ENCODE data around the gene HDLBP. TPM values are rescaled to one million over a fixed set of nuclear protein-coding genes. Genes with fewer than 3 reads are reported as not detected.

Gene HDLBP
- polyA plus RNA-seq, 1 experiment: 707 TPM

DNA sequence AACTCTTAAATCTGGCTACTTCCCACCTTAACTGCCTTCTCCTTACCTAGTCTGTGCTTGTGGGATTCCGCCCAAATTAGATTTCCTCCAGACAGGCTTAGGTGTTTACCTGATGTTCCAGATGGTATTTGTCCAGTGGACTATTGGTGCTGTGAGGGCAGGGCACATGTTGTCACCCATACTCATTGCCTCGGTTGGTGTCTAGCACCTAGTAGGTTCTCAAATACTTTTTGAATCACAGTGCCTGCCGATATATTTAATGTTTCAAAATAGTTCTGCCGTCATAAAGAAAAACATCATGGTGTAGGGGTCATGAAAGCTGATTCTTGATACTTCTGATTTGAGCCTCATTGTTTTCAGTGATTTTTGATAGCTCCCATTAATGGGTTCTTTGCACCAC is 1.4 kb upstream of the HDLBP start:
- no peak for DNase-seq (ENCODE audit: low read depth, low spot score)
- Histone ChIP-seq H3K27me3 (ENCODE audit: control insufficient read depth, insufficient read depth, low read length) (no peaks in the 10 kb centered on the region), H3K4me3 (ENCODE audit: low read depth, low read length) (peak overlapping the region; percentile 96), H3K9me3 (ENCODE audit: control insufficient read depth, insufficient read depth, low read length) (peaks cover 4% of the 10 kb centered on the region; the same call in 1 of the 2 replicates), H3K27ac (ENCODE audit: low read depth, low read length) (peak overlapping the region; percentile 88)
- TF ChIP-seq, protein P1, sequence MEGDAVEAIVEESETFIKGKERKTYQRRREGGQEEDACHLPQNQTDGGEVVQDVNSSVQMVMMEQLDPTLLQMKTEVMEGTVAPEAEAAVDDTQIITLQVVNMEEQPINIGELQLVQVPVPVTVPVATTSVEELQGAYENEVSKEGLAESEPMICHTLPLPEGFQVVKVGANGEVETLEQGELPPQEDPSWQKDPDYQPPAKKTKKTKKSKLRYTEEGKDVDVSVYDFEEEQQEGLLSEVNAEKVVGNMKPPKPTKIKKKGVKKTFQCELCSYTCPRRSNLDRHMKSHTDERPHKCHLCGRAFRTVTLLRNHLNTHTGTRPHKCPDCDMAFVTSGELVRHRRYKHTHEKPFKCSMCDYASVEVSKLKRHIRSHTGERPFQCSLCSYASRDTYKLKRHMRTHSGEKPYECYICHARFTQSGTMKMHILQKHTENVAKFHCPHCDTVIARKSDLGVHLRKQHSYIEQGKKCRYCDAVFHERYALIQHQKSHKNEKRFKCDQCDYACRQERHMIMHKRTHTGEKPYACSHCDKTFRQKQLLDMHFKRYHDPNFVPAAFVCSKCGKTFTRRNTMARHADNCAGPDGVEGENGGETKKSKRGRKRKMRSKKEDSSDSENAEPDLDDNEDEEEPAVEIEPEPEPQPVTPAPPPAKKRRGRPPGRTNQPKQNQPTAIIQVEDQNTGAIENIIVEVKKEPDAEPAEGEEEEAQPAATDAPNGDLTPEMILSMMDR (IDR thresholded peaks at IDR 0.05; ENCODE audit: low read depth, low read length): no peak
- CTCF ChIA-PET: no interaction called here
- POLR2A ChIA-PET: interaction anchor here (0.6 to 1.0 kb wide), 2 partner anchors 28 to 39 kb away, joined by 3 to 4 read pairs; partner anchors contain the start of gene FARP2

DNA sequence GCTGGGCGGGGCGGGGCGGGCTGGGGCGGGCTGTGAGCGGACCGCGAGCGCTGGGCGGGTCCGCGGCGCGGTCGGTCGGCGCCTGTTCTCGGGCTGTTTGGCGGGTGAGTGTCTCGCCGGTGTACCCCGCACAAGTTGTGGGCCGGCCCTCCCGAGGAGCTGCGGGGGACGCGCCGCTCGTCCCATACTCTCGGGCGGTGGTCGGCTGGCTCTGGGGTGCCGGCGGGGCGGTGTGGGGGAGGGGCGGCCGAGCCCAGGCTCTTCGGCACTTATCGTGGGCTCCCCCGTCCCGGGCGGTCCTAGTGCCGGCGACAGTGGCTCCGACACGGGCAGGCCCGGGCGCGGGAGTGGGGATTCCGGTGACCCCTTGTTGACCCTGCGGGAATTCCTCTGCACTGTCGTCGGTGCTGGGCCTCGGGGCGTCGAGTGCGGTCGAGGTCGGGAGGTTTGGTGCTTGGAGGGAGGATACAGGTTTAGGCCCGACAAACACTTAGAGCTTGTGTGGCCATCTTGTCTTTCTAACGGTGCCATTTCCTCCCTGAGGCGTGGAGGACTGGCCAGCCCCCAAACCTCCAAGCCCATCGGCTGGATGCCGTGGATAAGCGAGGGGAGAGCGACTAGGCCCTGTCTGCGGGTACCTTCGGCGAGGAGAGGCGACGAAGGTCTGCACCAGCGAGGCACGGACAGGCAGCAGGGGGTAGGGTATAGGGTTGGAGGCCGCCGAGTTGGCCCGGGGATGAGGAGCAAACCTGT is 583 bp upstream of the HDLBP start, which contains the start of gene SEPTIN2:
SEPTIN2 (plus strand) TSS at position 47 of the 753 bp plus-strand sequence. CDS start 8,308 bp downstream, outside the sequence.
- ChIA-PET POLR2A (interaction anchor here (0.6 to 1.4 kb wide), 5 partner anchors 8 to 371 kb away, joined by 3 to 5 read pairs (median 3); partner anchors contain the start of genes DTYMK and FARP2), CTCF (interaction anchor here (1.0 kb wide), 2 partner anchors 14 to 48 kb away, joined by 3 read pairs; no protein-coding TSS in a partner anchor)
- no peak for DNase-seq (ENCODE audit: low read depth, low spot score)
- Histone ChIP-seq H3K27me3 (ENCODE audit: control insufficient read depth, insufficient read depth, low read length) (no peaks in the 10 kb centered on the region), H3K4me3 (ENCODE audit: low read depth, low read length) (peak within 1 kb of the TSS; percentile 96), H3K27ac (ENCODE audit: low read depth, low read length) (peak within 1 kb of the TSS; percentile 98), H3K9me3 (ENCODE audit: control insufficient read depth, insufficient read depth, low read length) (peaks cover 4% of the 10 kb centered on the region; the same call in 1 of the 2 replicates)
- TF ChIP-seq, protein P1 (IDR thresholded peaks at IDR 0.05; ENCODE audit: low read depth, low read length): no peak

DNA sequence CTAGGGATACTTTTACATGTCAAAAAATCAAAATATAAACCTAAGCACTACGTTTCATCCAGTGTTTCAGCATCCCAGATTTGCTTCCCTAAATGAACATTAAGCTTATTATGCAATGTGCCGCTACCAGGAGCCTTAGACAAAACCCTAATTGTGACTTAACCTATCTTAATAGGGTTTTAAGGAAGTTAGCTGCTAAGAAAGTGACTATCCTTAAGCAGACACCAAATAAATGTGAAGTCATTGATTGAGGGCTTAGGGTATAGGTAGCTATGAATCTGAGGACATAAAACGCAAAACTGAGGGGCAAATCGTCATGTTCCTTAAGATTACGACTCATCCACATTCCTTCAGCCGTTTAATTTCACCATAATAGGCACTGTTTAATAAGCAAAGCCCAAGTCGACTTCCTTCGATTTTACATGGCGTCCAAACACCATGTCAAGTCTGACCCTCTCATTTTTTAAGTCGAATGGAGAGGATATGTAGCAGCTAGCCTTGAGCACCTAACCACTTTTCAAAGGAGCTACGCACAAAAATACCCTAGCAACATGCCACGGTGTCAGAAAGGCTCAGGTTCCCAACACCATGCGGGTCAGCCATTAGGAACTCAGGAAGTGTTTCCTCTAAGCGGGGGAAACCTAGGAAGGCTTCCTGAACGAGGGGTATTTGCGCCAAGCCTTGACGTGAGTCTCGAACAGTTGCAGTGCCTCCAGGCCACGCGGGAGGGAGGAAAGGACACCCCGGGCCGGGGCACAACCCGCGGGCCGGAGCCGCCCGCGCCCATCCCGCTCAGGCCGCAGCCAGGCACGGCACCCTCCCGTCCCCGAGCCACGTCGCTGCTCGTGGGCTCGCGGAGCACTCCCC is 1.0 kb downstream of the HDLBP start:
- TF ChIP-seq, protein P1 (IDR thresholded peaks at IDR 0.05; ENCODE audit: low read depth, low read length): no peak
- DNase-seq (ENCODE audit: low read depth, low spot score): peak; percentile 11
- peaks cover 4% of the 10 kb centered on the region; the same call in 1 of the 2 replicates for H3K9me3 ChIP-seq (ENCODE audit: control insufficient read depth, insufficient read depth, low read length)
- POLR2A ChIA-PET: interaction anchor here (0.5 to 2.0 kb wide), 19 partner anchors 8 to 378 kb away, joined by 3 to 20 read pairs (median 4); partner anchors contain the start of genes ATG4B, DTYMK, MTERF4 and THAP4
- CTCF ChIA-PET: interaction anchor here (0.8 to 1.1 kb wide), 3 partner anchors 16 to 46 kb away, joined by 3 to 4 read pairs (median 3); no protein-coding TSS in a partner anchor
- peak overlapping the region; percentile 96 for H3K4me3 ChIP-seq (ENCODE audit: low read depth, low read length)
- no peaks in the 10 kb centered on the region for H3K27me3 ChIP-seq (ENCODE audit: control insufficient read depth, insufficient read depth, low read length)
- peak overlapping the region; percentile 98 for H3K27ac ChIP-seq (ENCODE audit: low read depth, low read length)

DNA sequence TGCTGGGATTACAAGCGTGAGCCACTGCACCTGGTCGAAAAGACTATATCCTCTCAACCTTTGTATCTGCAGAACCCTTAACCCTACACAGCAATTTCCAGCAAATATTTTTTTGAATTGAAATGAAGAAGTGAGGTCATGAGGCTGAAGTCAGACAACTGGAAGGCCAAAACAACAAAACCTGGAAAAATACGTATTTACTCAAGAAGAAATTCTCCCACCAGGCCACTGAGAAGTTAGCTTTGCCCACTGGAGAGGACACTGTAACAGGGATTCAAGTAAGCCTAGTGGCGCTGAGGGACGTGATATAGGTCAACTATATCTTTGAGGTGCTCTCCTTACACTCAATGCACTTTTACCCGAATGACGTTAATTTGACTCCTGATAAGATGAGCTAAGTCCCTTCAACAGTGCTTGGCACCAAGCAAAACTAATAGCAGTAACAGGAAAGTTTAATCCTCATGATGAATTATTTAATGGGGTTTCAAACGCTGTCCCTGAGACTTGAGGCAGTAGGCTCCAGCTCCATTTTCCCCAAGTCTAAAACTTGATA is 1.9 kb downstream of the HDLBP start:
- Histone ChIP-seq H3K9me3 (ENCODE audit: control insufficient read depth, insufficient read depth, low read length) (peaks cover 4% of the 10 kb centered on the region; the same call in 1 of the 2 replicates), H3K27ac (ENCODE audit: low read depth, low read length) (no peak overlapping the region), H3K27me3 (ENCODE audit: control insufficient read depth, insufficient read depth, low read length) (no peaks in the 10 kb centered on the region), H3K4me3 (ENCODE audit: low read depth, low read length) (peak overlapping the region; percentile 96; the same call in 1 of the 2 replicates)
- no peak for DNase-seq (ENCODE audit: low read depth, low spot score)
- TF ChIP-seq, protein P1 (IDR thresholded peaks at IDR 0.05; ENCODE audit: low read depth, low read length): no peak
- ChIA-PET CTCF (interaction anchor here (0.8 kb wide), 1 partner anchor 31 kb away, joined by 4 read pairs; no protein-coding TSS in a partner anchor), POLR2A (interaction anchor here (1.8 to 2.0 kb wide), 2 partner anchors 10 to 18 kb away, joined by 4 to 20 read pairs; no protein-coding TSS in a partner anchor)

All from AG04450 (cell line).